ENCODE results near the gene ERCC2. TPM values are rescaled to one million over a fixed set of nuclear protein-coding genes. Genes with fewer than 3 reads are reported as not detected.
"Not testable (repeated sequence)": the region's sequence is repeated elsewhere in the genome, so short reads cannot be mapped to it uniquely, and the experiment has no call there.

The ERCC2 gene
- total RNA-seq, 1 experiment from 2014 or later, result 51.7 TPM

GRCh38 chr19:45354241-45354842, 16.0 kb downstream of the ERCC2 start:
- DNase-seq (ENCODE audit: low read depth), result no peak

GRCh38 chr19:45352914-45353796, 17.2 kb downstream of the ERCC2 start:
- DNase-seq (ENCODE audit: low read depth), result no peak

- no peak for DNase-seq (ENCODE audit: low read depth)
These were observed 17.9 kb downstream of the ERCC2 start for GRCh38 chr19:45352471-45352870.

- no peak for DNase-seq (ENCODE audit: low read depth)
These were observed 18.3 kb downstream of the ERCC2 start for GRCh38 chr19:45352062-45352461.

GRCh38 chr19:45351401-45351952, 18.9 kb downstream of the ERCC2 start:
- no peak for DNase-seq (ENCODE audit: low read depth)

GRCh38 chr19:45350477-45351058, 19.8 kb downstream of the ERCC2 start:
- DNase-seq (ENCODE audit: low read depth), result no peak

- DNase-seq (ENCODE audit: low read depth), result no peak
These were observed 20.9 kb downstream of the ERCC2 start for GRCh38 chr19:45349430-45349941.

GRCh38 chr19:45349126-45349415, 21.3 kb downstream of the ERCC2 start:
- no peak for DNase-seq (ENCODE audit: low read depth)

GRCh38 chr19:45348367-45349125, 21.8 kb downstream of the ERCC2 start:
- no peak for DNase-seq (ENCODE audit: low read depth)

GRCh38 chr19:45347570-45348366, 22.6 kb downstream of the ERCC2 start:
- DNase-seq (ENCODE audit: low read depth), result no peak

GRCh38 chr19:45346449-45346848, 23.9 kb downstream of the ERCC2 start:
- DNase-seq (ENCODE audit: low read depth), result no peak

- DNase-seq (ENCODE audit: low read depth), result no peak
These were observed 24.9 kb downstream of the ERCC2 start for GRCh38 chr19:45345506-45345860.

GRCh38 chr19:45344621-45345505, 25.5 kb downstream of the ERCC2 start:
- no peak for DNase-seq (ENCODE audit: low read depth)

GRCh38 chr19:45342911-45343310, 27.5 kb downstream of the ERCC2 start:
- DNase-seq (ENCODE audit: low read depth), result no peak

- DNase-seq (ENCODE audit: low read depth), result no peak
These were observed 29.4 kb downstream of the ERCC2 start for GRCh38 chr19:45340899-45341453.

- no peak for DNase-seq (ENCODE audit: low read depth)
These were observed 30.0 kb downstream of the ERCC2 start, which contains the start of gene KLC3 for GRCh38 chr19:45340232-45340898. TSS of gene KLC3 (plus strand) at chr19:45340750. CDS start at chr19:45345542, 4,792 bp downstream.

GRCh38 chr19:45339629-45340028, 30.7 kb downstream of the ERCC2 start:
- no peak for DNase-seq (ENCODE audit: low read depth)

- DNase-seq (ENCODE audit: low read depth), result no peak
These were observed 33.6 kb downstream of the ERCC2 start for GRCh38 chr19:45336696-45337251.

GRCh38 chr19:45334881-45335280, 35.5 kb downstream of the ERCC2 start:
- not testable (repeated sequence) for DNase-seq (ENCODE audit: low read depth)
